Measurements from ENCODE around the gene FDPS.

Gene FDPS

GRCh38 chr1:155278689-155279160, 29.9 kb upstream of the FDPS start:
- Histone ChIP-seq H3K27ac (ENCODE audit: poor library complexity, severe bottlenecking) (no peak overlapping the region), H3K27me3 (ENCODE audit: insufficient read depth, poor library complexity, severe bottlenecking) (no peaks in the 10 kb centered on the region), H3K4me3 (ENCODE audit: severe bottlenecking) (no peak overlapping the region), H3K4me1 (ENCODE audit: insufficient read depth, poor library complexity, severe bottlenecking) (no peaks in the 10 kb centered on the region), H3K9me3 (ENCODE audit: severe bottlenecking) (no peaks in the 10 kb centered on the region), H3K36me3 (ENCODE audit: low read depth) (no peaks in the 10 kb centered on the region)
- DNase-seq (ENCODE audit: low spot score) (no peak), ATAC-seq (ENCODE audit: low read depth) (no peak)
- no peak for TF ChIP-seq CTCF (IDR thresholded peaks at IDR 0.05; ENCODE audit: poor library complexity, severe bottlenecking)

DNA sequence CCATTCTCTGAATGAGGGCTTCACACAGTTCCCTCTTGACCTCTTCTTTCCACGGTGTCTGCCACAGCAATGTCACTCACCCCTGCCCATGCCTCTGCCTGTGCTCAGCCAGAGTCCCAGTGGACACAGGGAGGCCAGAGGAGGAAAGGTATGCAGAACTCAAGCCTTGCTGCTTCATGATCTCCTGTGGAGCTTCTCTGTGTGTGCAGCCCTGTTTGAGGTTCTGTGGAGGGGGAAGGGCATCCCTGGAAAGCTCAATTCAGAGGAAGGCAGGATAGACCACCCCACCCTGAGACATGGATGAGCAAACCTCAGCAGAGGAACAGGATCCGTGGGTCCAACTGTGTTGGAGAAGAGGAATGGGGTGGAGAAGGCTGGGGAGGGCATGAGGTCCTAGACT, 29.4 kb upstream of the FDPS start:
- Histone ChIP-seq H3K36me3 (ENCODE audit: low read depth) (no peaks in the 10 kb centered on the region), H3K27ac (ENCODE audit: poor library complexity, severe bottlenecking) (no peak overlapping the region), H3K4me3 (ENCODE audit: severe bottlenecking) (no peak overlapping the region), H3K9me3 (ENCODE audit: severe bottlenecking) (no peaks in the 10 kb centered on the region), H3K27me3 (ENCODE audit: insufficient read depth, poor library complexity, severe bottlenecking) (no peaks in the 10 kb centered on the region), H3K4me1 (ENCODE audit: insufficient read depth, poor library complexity, severe bottlenecking) (no peaks in the 10 kb centered on the region)
- ATAC-seq (ENCODE audit: low read depth) (no peak), DNase-seq (ENCODE audit: low spot score) (no peak)
- TF ChIP-seq CTCF (IDR thresholded peaks at IDR 0.05; ENCODE audit: poor library complexity, severe bottlenecking), result no peak

- Histone ChIP-seq H3K36me3 (ENCODE audit: low read depth) (no peaks in the 10 kb centered on the region), H3K27me3 (ENCODE audit: insufficient read depth, poor library complexity, severe bottlenecking) (no peaks in the 10 kb centered on the region), H3K4me3 (ENCODE audit: severe bottlenecking) (no peak overlapping the region), H3K4me1 (ENCODE audit: insufficient read depth, poor library complexity, severe bottlenecking) (no peaks in the 10 kb centered on the region), H3K27ac (ENCODE audit: poor library complexity, severe bottlenecking) (no peak overlapping the region), H3K9me3 (ENCODE audit: severe bottlenecking) (no peaks in the 10 kb centered on the region)
- TF ChIP-seq CTCF (IDR thresholded peaks at IDR 0.05; ENCODE audit: poor library complexity, severe bottlenecking), result no peak
- DNase-seq (ENCODE audit: low spot score) (no peak), ATAC-seq (ENCODE audit: low read depth) (no peak)
Measured at GRCh38 chr1:155282488-155283091, 26.1 kb upstream of the FDPS start.

DNA sequence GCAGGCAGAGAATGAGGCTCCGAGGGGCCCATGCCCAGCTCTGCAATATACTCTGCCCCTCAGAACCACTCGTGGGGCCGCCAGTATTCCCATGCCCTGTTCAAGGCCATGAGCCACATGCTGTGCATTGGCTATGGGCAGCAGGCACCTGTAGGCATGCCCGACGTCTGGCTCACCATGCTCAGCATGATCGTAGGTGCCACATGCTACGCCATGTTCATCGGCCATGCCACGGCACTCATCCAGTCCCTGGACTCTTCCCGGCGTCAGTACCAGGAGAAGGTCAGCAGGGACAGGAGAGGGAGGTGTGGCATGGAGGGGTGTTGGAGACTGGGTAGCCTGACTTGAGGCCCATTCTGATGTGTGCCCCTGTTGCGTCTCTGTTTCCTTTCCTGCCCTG, 24.2 kb upstream of the FDPS start:
- no peaks in the 10 kb centered on the region for H3K9me3 ChIP-seq (ENCODE audit: severe bottlenecking)
- ATAC-seq (ENCODE audit: low read depth), result no peak
- no peak overlapping the region for H3K4me3 ChIP-seq (ENCODE audit: severe bottlenecking)
- no peak for DNase-seq (ENCODE audit: low spot score)
- no peaks in the 10 kb centered on the region for H3K4me1 ChIP-seq (ENCODE audit: insufficient read depth, poor library complexity, severe bottlenecking)
- H3K27me3 ChIP-seq (ENCODE audit: insufficient read depth, poor library complexity, severe bottlenecking), result no peaks in the 10 kb centered on the region
- H3K36me3 ChIP-seq (ENCODE audit: low read depth), result no peaks in the 10 kb centered on the region
- H3K27ac ChIP-seq (ENCODE audit: poor library complexity, severe bottlenecking), result no peak overlapping the region
- TF ChIP-seq CTCF (IDR thresholded peaks at IDR 0.05; ENCODE audit: poor library complexity, severe bottlenecking), result no peak

DNA sequence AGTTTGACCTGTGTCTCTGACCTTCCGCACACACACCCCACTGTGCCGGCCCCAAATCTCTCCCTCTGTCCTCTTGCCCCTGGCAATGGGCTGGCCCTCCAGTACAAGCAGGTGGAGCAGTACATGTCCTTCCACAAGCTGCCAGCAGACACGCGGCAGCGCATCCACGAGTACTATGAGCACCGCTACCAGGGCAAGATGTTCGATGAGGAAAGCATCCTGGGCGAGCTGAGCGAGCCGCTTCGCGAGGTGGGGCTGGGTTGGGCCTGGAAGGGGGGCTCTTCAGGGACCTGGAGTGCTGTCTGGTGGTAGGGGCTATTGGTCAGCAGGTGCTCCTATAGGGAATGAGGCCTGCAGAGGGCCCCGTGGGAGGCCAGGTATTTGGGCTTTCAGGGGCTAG, 23.6 kb upstream of the FDPS start:
- TF ChIP-seq CTCF (IDR thresholded peaks at IDR 0.05; ENCODE audit: poor library complexity, severe bottlenecking), result no peak
- ATAC-seq (ENCODE audit: low read depth) (no peak), DNase-seq (ENCODE audit: low spot score) (no peak)
- H3K27ac ChIP-seq (ENCODE audit: poor library complexity, severe bottlenecking), result no peak overlapping the region
- no peaks in the 10 kb centered on the region for H3K9me3 ChIP-seq (ENCODE audit: severe bottlenecking)
- no peak overlapping the region for H3K4me3 ChIP-seq (ENCODE audit: severe bottlenecking)
- H3K27me3 ChIP-seq (ENCODE audit: insufficient read depth, poor library complexity, severe bottlenecking), result no peaks in the 10 kb centered on the region
- no peaks in the 10 kb centered on the region for H3K36me3 ChIP-seq (ENCODE audit: low read depth)
- H3K4me1 ChIP-seq (ENCODE audit: insufficient read depth, poor library complexity, severe bottlenecking), result no peaks in the 10 kb centered on the region

All from RWPE2 (cell line).